GM12891 (cell line): ENCODE data around the gene SYCP2.
A peak's percentile ranks its signal among the peaks of the same experiment; 100 is the strongest.

ENCODE experiments used
- PAX5 ChIP-seq: IDR thresholded peaks from 2 replicates; pipeline ENCODE4 v1.6.1; 2011; ENCODE audit warnings: low read length, moderate library complexity, mild to moderate bottlenecking; ENCODE audit not compliant: insufficient read depth, severe bottlenecking
- POLR2A ChIP-seq: IDR thresholded peaks from 2 replicates; pipeline ENCODE4 v1.6.1; 2011; ENCODE audit warnings: low read depth, low read length, control low read depth
- POLR2AphosphoS5 ChIP-seq: IDR thresholded peaks from 2 replicates; pipeline ENCODE4 v1.6.1; 2011; ENCODE audit warnings: low read depth, low read length, control low read depth
- SPI1 ChIP-seq: IDR thresholded peaks from 2 replicates; pipeline ENCODE4 v1.6.1; 2011; ENCODE audit warnings: low read depth, low read length, control low read depth

GRCh38 chr20:59940129-59940955 lies 6.9 kb upstream of the SYCP2 start, which contains the start of the genes FAM217B and PPP1R3D:
- TF ChIP-seq POLR2AphosphoS5 (peak; percentile 69; the same call in 1 of the 2 replicates), POLR2A (peak; percentile 70; the same call in 1 of the 2 replicates), SPI1 (no peak), PAX5 (no peak)
